Measurements from ENCODE around the gene MTERF4.

MTERF4 gene

GRCh38 chr2:241121008-241121407, 18.9 kb upstream of the MTERF4 start:
- H3K4me3 ChIP-seq (ENCODE audit: low read depth, low read length) = no peak overlapping the region
- no peak for TF ChIP-seq CTCF (IDR thresholded peaks at IDR 0.05; ENCODE audit: insufficient read depth, low read depth, low read length, missing control alignments)

GRCh38 chr2:241120440-241120839, 18.4 kb upstream of the MTERF4 start:
- no peak overlapping the region for H3K4me3 ChIP-seq (ENCODE audit: low read depth, low read length)
- no peak for TF ChIP-seq CTCF (IDR thresholded peaks at IDR 0.05; ENCODE audit: insufficient read depth, low read depth, low read length, missing control alignments)
- no peak for DNase-seq (ENCODE audit: low read depth)

More at GRCh38 chr2:241121008-241121407, 18.9 kb upstream of the MTERF4 start:
- DNase-seq (ENCODE audit: low read depth) = no peak

- DNase-seq (ENCODE audit: low read depth) = no peak
- H3K4me3 ChIP-seq (ENCODE audit: low read depth, low read length) = no peak overlapping the region
- no peak for TF ChIP-seq CTCF (IDR thresholded peaks at IDR 0.05; ENCODE audit: insufficient read depth, low read depth, low read length, missing control alignments)
These were observed 16.8 kb upstream of the MTERF4 start for GRCh38 chr2:241118737-241119505.

GRCh38 chr2:241116606-241117560, 14.8 kb upstream of the MTERF4 start:
- DNase-seq (ENCODE audit: low read depth) = no peak
- H3K4me3 ChIP-seq (ENCODE audit: low read depth, low read length) = no peak overlapping the region
- TF ChIP-seq CTCF (IDR thresholded peaks at IDR 0.05; ENCODE audit: insufficient read depth, low read depth, low read length, missing control alignments) = no peak

GRCh38 chr2:241115361-241115760, 13.3 kb upstream of the MTERF4 start:
- no peak for DNase-seq (ENCODE audit: low read depth)
- no peak for TF ChIP-seq CTCF (IDR thresholded peaks at IDR 0.05; ENCODE audit: insufficient read depth, low read depth, low read length, missing control alignments)
- no peak overlapping the region for H3K4me3 ChIP-seq (ENCODE audit: low read depth, low read length)

DNA sequence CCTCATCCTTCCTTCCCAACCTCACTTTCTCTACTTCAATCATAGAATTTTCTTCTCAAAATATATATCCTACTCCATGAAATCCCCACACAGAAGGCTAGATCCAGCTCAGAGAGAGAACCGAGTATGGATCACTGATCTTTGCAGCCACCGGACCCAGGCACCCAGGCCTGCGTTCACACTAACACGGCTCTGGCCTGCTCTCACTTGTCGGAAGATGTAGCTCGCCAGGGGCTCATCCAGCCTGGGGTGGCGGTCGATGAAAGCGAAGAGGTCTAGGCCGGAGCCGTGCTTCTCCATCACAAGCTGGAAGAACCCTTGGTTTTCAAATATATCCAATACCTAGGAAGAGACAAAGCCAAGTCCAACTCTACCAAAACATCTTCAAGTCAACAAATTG, 12.7 kb upstream of the MTERF4 start:
- H3K4me3 ChIP-seq (ENCODE audit: low read depth, low read length) = no peak overlapping the region
- no peak for TF ChIP-seq CTCF (IDR thresholded peaks at IDR 0.05; ENCODE audit: insufficient read depth, low read depth, low read length, missing control alignments)
- no peak for DNase-seq (ENCODE audit: low read depth)

All from GM12865 (cell line).